ENCODE measurements around the gene ADGRB2.

DNA sequence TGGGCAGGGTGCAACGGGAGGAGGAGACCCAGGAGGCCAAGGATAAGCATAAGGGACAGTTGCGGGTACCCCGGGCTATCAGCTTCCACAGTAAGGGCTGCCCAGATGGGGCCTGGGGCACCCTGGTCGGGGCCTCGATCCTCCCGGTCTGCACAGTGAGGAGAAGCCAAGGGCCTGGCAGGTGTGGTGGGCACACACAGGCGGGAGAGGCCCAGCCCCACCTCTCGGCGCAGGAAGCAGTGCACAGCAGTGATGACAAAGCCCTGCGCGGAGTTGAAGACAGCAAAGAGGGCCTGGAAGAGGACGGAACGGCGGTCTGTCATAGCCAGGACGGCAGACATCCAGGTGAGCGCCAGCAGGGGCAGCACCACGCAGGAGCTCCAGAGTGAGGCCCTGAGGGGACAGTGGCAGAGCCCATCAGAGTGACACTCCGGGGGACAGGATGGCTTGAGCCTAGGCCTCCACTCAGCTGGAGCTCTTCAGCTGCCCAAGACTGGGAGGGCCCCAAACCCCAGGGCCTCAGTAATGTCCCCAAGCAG lies 31.3 kb downstream of the ADGRB2 start:
- TF ChIP-seq EZH2phosphoT487 (IDR thresholded peaks at IDR 0.05; ENCODE audit: borderline replicate concordance, low read depth, low read length): no peak
- TF ChIP-seq, protein P1, sequence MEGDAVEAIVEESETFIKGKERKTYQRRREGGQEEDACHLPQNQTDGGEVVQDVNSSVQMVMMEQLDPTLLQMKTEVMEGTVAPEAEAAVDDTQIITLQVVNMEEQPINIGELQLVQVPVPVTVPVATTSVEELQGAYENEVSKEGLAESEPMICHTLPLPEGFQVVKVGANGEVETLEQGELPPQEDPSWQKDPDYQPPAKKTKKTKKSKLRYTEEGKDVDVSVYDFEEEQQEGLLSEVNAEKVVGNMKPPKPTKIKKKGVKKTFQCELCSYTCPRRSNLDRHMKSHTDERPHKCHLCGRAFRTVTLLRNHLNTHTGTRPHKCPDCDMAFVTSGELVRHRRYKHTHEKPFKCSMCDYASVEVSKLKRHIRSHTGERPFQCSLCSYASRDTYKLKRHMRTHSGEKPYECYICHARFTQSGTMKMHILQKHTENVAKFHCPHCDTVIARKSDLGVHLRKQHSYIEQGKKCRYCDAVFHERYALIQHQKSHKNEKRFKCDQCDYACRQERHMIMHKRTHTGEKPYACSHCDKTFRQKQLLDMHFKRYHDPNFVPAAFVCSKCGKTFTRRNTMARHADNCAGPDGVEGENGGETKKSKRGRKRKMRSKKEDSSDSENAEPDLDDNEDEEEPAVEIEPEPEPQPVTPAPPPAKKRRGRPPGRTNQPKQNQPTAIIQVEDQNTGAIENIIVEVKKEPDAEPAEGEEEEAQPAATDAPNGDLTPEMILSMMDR (conservative IDR thresholded peaks at IDR 0.05; ENCODE audit: low read length): no peak

All from OCI-LY7 (cell line).